Effector memory CD8-positive, alpha-beta T cell (primary cell): ENCODE data around the gene CEP63.

Source experiments
- ATAC-seq: fragments of 150-1000 bp; cut with Tn5 transposase; replicated peaks from 2 replicates; pipeline ENCODE4 v1.10.0; 2021; ENCODE audit warnings: mild to moderate bottlenecking, moderate library complexity
- DNase-seq, 3 experiments: peaks; one replicate each; pipeline ENCODE4 v3.0.0; 2021
- H3K27ac Mint-ChIP-seq, 2 donors: one replicate each; pipeline ENCODE4 v1.8.0; 2022; ENCODE audit warnings: mild to moderate bottlenecking in 2 of 2, mixed read lengths in 2 of 2, moderate library complexity in 2 of 2
- H3K27me3 Mint-ChIP-seq, 2 donors: one replicate each; pipeline ENCODE4 v1.8.0; 2022; ENCODE audit warnings: mixed read lengths in 2 of 2
- H3K36me3 Mint-ChIP-seq: one replicate; pipeline ENCODE4 v1.8.0; 2022; ENCODE audit warnings: mild to moderate bottlenecking, moderate library complexity, mixed read lengths; ENCODE audit not compliant: insufficient read depth
- H3K4me1 Mint-ChIP-seq, 2 donors: one replicate each; pipeline ENCODE4 v1.8.0; 2022; ENCODE audit warnings: low read depth in 2 of 2, mixed read lengths in 2 of 2
- H3K4me3 Mint-ChIP-seq, 2 donors: one replicate each; pipeline ENCODE4 v1.8.0; 2022; ENCODE audit warnings: mild to moderate bottlenecking in 2 of 2, mixed read lengths in 2 of 2, moderate library complexity in 2 of 2
- H3K9me3 Mint-ChIP-seq, 2 donors: one replicate each; pipeline ENCODE4 v1.8.0; 2022; ENCODE audit warnings: mixed read lengths in 2 of 2

Gene CEP63

GRCh38 chr3:134458406-134458945 lies 27.4 kb upstream of the CEP63 start:
- ATAC-seq: no peak
- H3K4me3 Mint-ChIP-seq: no peak overlapping the region
- no peak overlapping the region for H3K27ac Mint-ChIP-seq
- H3K27me3 Mint-ChIP-seq: peaks cover 58 to 65% of the 10 kb centered on the region in 2 donors
- no peak for DNase-seq
- H3K9me3 Mint-ChIP-seq: no peaks in the 10 kb centered on the region
- no peaks in the 10 kb centered on the region for H3K36me3 Mint-ChIP-seq
- no peaks in the 10 kb centered on the region for H3K4me1 Mint-ChIP-seq

DNA sequence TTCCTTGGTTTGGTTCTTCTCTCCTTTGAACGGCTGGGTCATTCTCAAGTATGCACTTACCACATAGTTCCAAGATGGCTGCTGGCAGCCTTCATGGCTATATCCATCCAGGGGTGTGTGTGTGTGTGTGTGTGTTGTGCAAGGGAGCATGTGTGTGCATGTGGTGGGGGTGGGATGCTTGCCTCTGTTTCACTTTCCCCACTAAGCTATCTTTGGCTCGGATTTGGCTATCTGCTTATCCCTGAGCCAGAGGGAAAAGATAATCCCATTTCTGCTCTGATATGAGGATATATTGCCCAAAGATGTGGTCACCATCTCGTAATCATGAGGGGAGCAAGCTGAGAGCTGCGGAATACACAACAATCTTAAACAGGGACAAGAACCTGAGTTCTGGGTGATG lies 26.3 kb upstream of the CEP63 start:
- Mint-ChIP-seq H3K36me3 (no peaks in the 10 kb centered on the region), H3K4me1 (no peaks in the 10 kb centered on the region), H3K4me3 (no peak overlapping the region), H3K9me3 (no peaks in the 10 kb centered on the region), H3K27me3 (peaks cover 69 to 70% of the 10 kb centered on the region in 2 donors), H3K27ac (no peak overlapping the region)
- no peak for ATAC-seq
- DNase-seq: no peak

DNA sequence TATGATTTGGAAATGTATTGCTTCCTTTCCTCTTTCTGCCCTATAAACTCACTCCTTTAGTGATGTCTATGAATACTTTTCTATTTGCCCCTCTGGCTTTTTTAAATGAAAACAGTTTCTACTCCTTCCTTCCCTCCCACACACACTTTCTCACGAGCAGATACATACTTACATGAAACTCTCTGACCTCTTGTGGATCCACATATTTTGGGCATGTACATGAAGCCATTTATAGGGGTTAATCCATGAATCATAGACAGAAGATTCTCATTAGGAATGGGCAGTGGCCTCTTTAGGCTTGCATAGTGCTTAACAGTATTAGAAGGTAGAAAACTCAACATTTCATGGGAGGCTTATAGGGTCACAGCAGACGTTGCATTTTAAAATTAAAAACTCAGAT lies 24.9 kb upstream of the CEP63 start:
- H3K4me1 Mint-ChIP-seq: no peaks in the 10 kb centered on the region
- H3K4me3 Mint-ChIP-seq: no peak overlapping the region
- no peaks in the 10 kb centered on the region for H3K36me3 Mint-ChIP-seq
- H3K27me3 Mint-ChIP-seq: peaks cover 63 to 66% of the 10 kb centered on the region in 2 donors
- H3K9me3 Mint-ChIP-seq: no peaks in the 10 kb centered on the region
- no peak for ATAC-seq
- H3K27ac Mint-ChIP-seq: no peak overlapping the region
- DNase-seq: no peak

- DNase-seq (no peak), ATAC-seq (no peak)
- Mint-ChIP-seq H3K27me3 (peaks cover 51 to 55% of the 10 kb centered on the region in 2 donors), H3K9me3 (no peaks in the 10 kb centered on the region), H3K36me3 (no peaks in the 10 kb centered on the region), H3K4me3 (no peak overlapping the region), H3K4me1 (no peaks in the 10 kb centered on the region), H3K27ac (no peak overlapping the region)
These were observed 23.4 kb upstream of the CEP63 start for GRCh38 chr3:134462331-134462941.

- Mint-ChIP-seq H3K9me3 (no peaks in the 10 kb centered on the region), H3K4me1 (no peaks in the 10 kb centered on the region), H3K4me3 (no peak overlapping the region), H3K27me3 (peaks cover 42 to 44% of the 10 kb centered on the region in 2 donors), H3K27ac (no peak overlapping the region), H3K36me3 (no peaks in the 10 kb centered on the region)
- no peak for ATAC-seq
- DNase-seq: no peak
These were observed 22.2 kb upstream of the CEP63 start for GRCh38 chr3:134463676-134464063.

GRCh38 chr3:134464064-134464688 lies 21.7 kb upstream of the CEP63 start:
- H3K27me3 Mint-ChIP-seq: peaks cover 42 to 44% of the 10 kb centered on the region in 2 donors
- H3K4me3 Mint-ChIP-seq: no peak overlapping the region
- no peak for ATAC-seq
- no peak overlapping the region for H3K27ac Mint-ChIP-seq
- H3K36me3 Mint-ChIP-seq: no peaks in the 10 kb centered on the region
- H3K9me3 Mint-ChIP-seq: no peaks in the 10 kb centered on the region
- no peaks in the 10 kb centered on the region for H3K4me1 Mint-ChIP-seq
- no peak for DNase-seq

DNA sequence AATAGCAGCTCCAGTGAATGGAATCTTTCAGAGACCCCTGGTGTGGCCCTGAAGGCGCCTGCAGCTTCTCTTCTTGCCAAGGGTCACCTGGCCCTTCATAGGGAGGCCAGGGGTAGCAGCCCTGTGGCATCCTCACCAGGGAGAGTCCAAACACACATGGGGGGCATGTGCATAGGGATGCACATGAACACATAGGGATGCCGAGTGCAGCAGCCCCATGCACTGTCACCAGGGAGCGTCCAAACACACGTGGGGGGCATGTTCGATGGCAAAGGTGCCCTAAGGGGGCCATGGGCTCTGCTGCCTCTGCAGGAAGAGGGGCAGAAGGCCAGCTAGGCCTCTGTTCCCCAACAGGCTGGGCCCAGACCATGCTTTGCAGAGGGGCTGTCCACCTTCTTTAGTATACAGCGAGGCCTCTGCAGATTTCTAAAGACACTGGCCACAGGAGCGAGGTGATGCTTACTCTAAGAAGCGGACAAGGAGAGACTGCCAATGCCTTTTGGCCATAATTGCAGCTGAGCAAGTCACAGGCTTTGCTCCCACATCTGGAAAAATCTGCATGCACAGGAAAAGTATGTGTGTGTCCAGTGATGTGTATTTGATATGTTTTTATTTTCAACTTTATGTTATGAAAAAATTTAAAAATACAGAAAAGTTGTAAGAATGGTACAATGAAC lies 21.0 kb upstream of the CEP63 start:
- no peaks in the 10 kb centered on the region for H3K4me1 Mint-ChIP-seq
- H3K4me3 Mint-ChIP-seq: no peak overlapping the region
- H3K36me3 Mint-ChIP-seq: no peaks in the 10 kb centered on the region
- DNase-seq (no peak), ATAC-seq (no peak)
- H3K27ac Mint-ChIP-seq: no peak overlapping the region
- H3K9me3 Mint-ChIP-seq: no peaks in the 10 kb centered on the region
- peaks cover 38 to 42% of the 10 kb centered on the region in 2 donors for H3K27me3 Mint-ChIP-seq

DNA sequence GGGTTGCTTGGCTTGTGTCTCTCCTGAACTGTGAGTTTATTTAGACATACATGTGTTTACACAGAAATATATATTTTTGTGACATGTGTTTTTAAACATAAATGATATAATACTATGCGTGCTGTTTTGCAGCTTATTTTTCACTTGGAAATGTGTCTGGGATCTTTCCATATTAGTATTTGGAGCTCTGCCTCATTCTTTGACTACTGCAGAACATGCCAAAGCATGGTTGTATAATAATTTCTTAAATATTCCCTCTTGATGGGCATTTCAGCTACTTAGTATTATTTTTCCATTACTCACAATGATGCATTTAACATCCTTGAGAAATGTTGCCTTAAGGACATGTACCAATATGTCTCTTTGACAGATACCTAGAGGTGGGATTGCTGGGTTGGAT lies 19.5 kb upstream of the CEP63 start:
- Mint-ChIP-seq H3K4me1 (no peaks in the 10 kb centered on the region), H3K36me3 (no peaks in the 10 kb centered on the region), H3K27ac (no peak overlapping the region), H3K9me3 (no peaks in the 10 kb centered on the region), H3K27me3 (peaks cover 28 to 30% of the 10 kb centered on the region in 2 donors), H3K4me3 (no peak overlapping the region)
- ATAC-seq: no peak
- no peak for DNase-seq

GRCh38 chr3:134468519-134468918 lies 17.3 kb upstream of the CEP63 start:
- Mint-ChIP-seq H3K4me1 (no peaks in the 10 kb centered on the region), H3K9me3 (no peaks in the 10 kb centered on the region), H3K4me3 (no peak overlapping the region), H3K27me3 (peaks cover 11 to 12% of the 10 kb centered on the region in 2 donors), H3K36me3 (no peaks in the 10 kb centered on the region), H3K27ac (no peak overlapping the region)
- DNase-seq: no peak
- no peak for ATAC-seq

DNA sequence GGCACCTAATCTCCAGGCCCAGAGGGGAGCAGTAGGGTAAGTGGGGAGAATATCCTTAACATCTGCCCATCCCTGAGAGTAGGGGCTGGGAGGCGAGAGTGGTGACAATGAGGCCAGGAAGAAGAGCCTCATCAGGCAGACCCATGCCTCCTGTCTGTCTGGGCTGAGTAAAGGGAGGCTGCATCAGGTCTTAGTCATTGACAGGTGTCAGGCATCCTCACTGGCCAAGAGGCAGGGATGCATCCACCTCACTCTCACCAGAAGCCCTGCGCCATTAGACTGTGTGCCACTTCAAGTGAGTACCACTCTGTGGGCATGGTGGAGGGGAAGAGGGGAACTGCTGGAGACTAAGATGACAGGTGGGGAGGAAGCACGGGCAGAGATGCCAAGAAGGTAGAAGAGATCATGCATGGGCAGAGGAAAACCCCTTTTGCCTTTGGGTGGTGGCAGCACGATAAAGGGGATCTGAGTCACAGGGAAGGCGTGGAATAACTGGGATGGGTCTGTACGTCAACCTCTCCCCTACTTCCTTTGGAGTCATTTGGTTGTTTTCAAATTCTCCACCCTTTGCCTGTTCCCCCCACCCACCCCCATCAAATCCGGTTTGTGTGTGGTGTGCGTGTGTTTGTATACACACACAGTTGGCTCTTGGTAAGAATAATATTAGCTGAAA lies 14.2 kb upstream of the CEP63 start:
- Mint-ChIP-seq H3K4me1 (peaks cover 0 to 2% of the 10 kb centered on the region in 2 donors), H3K27ac (peak overlapping the region in 1 of 2 donors; percentile 51), H3K4me3 (no peak overlapping the region), H3K36me3 (peaks cover 8% of the 10 kb centered on the region), H3K27me3 (no peaks in the 10 kb centered on the region), H3K9me3 (no peaks in the 10 kb centered on the region)
- DNase-seq (no peak), ATAC-seq (no peak)

GRCh38 chr3:134472831-134473230 lies 13.0 kb upstream of the CEP63 start:
- ATAC-seq: no peak
- Mint-ChIP-seq H3K4me1 (peaks cover 0 to 2% of the 10 kb centered on the region in 2 donors), H3K27me3 (no peaks in the 10 kb centered on the region), H3K36me3 (peaks cover 17% of the 10 kb centered on the region), H3K4me3 (no peak overlapping the region), H3K27ac (no peak overlapping the region), H3K9me3 (no peaks in the 10 kb centered on the region)
- no peak for DNase-seq

GRCh38 chr3:134473868-134474546 lies 11.8 kb upstream of the CEP63 start:
- Mint-ChIP-seq H3K27me3 (no peaks in the 10 kb centered on the region), H3K36me3 (peaks cover 17% of the 10 kb centered on the region), H3K4me3 (no peak overlapping the region), H3K27ac (no peak overlapping the region), H3K4me1 (peaks cover 0 to 2% of the 10 kb centered on the region in 2 donors), H3K9me3 (no peaks in the 10 kb centered on the region)
- ATAC-seq (peak; percentile 84), DNase-seq (peak; percentile 75 to 82 (median 81))

DNA sequence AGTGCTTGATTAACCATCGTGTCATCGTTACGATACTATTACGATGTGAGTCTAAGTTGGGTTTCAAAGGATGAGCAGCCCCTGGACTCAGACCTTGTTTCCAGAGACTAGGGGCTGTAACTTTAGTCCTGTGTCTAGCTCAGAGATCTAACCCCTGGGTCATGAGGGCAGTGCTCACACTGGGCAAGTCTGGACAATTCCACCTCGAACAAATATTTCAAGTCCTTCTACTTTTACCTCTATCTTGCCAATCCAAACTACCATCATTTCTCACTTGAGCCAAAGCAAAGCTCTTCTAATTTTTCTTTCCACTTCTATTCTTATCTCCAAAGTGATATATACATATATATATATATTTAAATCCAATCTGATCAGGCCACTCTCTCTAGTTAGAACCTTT lies 10.9 kb upstream of the CEP63 start:
- Mint-ChIP-seq H3K27me3 (no peaks in the 10 kb centered on the region), H3K4me1 (peaks cover 0 to 2% of the 10 kb centered on the region in 2 donors), H3K27ac (peak overlapping the region in 1 of 2 donors; percentile 27), H3K9me3 (no peaks in the 10 kb centered on the region), H3K36me3 (peaks cover 21% of the 10 kb centered on the region), H3K4me3 (no peak overlapping the region)
- no peak for ATAC-seq
- no peak for DNase-seq
